Measurements from ENCODE around the gene TPP2.

TPP2 gene

GRCh38 chr13:102597029-102597961 lies 509 bp downstream of the TPP2 start:
- DNase-seq (ENCODE audit: low spot score): peak; percentile 33

GRCh38 chr13:102598061-102598460 lies 1.3 kb downstream of the TPP2 start:
- peak; percentile 20 for DNase-seq (ENCODE audit: low spot score)

DNA sequence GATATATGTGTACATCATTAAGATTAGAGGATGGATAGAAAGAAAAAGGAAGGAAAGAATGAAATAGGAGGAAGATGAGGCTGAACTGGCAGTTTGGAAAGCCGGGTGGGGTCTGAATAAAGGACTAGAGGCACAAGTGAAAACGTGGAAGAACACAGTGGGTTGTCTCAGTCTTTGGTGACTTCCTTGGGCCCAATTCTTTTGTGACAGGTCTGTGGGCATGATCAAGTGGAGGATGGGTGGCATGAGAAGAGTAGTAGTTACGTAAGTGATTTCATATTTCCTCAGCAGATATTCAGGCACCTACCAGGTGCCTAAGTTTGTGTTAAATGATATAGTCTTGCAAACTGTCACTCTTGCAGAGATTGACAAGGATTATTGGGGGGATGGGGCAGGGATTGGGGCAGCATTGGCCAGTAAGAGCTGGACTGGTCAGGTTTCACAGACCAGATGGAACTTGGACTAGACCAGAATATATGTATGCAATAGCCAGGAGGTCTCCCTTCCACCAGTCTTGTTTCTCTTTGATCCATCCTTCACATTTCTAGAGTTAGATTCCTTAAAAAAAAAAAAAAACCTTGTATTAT lies 2.7 kb downstream of the TPP2 start:
- no peak for DNase-seq (ENCODE audit: low spot score)

- DNase-seq (ENCODE audit: low spot score): no peak
Observed at GRCh38 chr13:102606537-102607309, 9.9 kb downstream of the TPP2 start.

DNA sequence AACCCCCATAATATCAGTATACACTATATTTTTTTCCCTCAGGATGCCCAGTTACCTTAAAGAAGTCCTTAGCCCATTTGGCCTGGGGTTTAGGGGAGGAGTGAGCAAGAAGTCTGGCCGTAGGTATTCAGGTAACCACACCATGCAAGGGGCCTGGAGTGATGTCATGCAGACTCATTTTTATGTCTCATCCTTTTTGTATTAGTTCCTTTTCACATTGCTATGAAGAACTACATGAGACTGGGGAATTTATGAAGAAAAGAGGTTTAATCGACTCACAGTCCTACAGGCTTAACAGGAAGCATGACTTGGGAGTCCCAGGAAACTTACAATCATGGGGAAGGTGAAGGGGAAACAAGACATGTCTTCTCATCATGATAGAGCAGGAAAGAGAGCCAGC lies 12.2 kb downstream of the TPP2 start:
- DNase-seq (ENCODE audit: low spot score): peak; percentile 89

GRCh38 chr13:102609696-102610095 lies 12.9 kb downstream of the TPP2 start:
- DNase-seq (ENCODE audit: low spot score): peak; percentile 61

- no peak for DNase-seq (ENCODE audit: low spot score)
Observed at GRCh38 chr13:102610296-102610895, 13.6 kb downstream of the TPP2 start.

- no peak for DNase-seq (ENCODE audit: low spot score)
Observed at GRCh38 chr13:102617697-102618350, 21.0 kb downstream of the TPP2 start.

DNA sequence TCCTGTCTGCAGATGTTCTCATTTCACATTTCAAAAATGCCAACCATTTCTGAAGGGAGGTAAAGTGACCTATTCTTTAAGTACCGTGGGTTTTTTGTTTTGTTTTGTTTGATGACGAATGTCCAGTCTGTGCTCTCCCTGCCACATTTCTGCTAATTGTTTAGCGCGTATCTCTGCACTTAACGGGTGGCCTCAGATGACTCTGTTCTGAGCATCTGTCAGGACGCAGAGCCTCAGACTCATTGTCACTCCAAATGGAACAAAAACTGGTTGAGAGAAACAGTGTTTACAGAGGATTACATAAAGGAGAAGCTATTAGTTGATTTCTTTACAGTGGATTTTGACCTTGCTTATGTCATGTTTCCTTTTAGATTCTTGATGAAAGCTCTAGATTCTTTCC lies 23.7 kb downstream of the TPP2 start:
- DNase-seq (ENCODE audit: low spot score): no peak

- peak; percentile 34 for DNase-seq (ENCODE audit: low spot score)
Observed at GRCh38 chr13:102626928-102627327, 30.1 kb downstream of the TPP2 start.

GRCh38 chr13:102628559-102628958 lies 31.8 kb downstream of the TPP2 start:
- DNase-seq (ENCODE audit: low spot score): no peak

DNA sequence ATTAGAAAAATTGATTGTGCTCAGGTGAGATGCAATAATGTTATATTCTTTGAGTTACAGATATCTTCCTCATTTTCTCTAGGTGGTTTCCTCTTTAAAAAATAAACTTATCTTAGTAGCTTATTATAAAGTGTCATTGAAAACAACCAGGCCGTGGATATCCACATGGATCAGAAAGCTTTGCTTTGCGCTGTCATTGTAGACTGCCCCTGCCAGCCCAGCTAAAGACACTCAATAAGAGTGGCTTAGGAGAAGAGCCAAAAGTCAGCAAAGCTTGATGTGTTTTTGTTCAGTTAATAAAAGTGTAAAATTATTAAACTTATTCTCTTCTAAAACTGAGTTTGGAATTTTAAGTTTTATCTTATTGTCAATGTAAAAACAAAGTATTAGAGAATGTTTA lies 34.4 kb downstream of the TPP2 start:
- no peak for DNase-seq (ENCODE audit: low spot score)

DNA sequence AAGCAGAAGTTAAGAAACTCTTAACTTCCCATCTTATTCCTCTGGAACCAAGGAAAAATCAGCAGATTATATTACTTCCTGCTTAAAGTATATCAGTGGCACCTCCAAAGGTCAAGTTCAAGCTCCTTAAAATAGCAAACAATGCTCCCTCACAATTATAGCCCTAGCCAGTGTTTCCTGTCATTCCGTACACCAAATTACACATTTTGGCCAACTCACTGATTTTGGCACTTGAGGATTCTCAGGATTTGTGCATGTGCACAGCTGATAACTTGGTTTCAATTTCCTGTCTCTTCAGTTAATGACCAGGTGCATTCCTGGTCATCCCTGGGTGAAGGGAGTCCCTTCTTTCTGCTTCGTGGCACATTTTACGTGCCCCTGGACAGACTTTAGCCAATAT lies 42.0 kb downstream of the TPP2 start:
- DNase-seq (ENCODE audit: low spot score): no peak

GRCh38 chr13:102642029-102642428 lies 45.2 kb downstream of the TPP2 start:
- DNase-seq (ENCODE audit: low spot score): no peak

DNA sequence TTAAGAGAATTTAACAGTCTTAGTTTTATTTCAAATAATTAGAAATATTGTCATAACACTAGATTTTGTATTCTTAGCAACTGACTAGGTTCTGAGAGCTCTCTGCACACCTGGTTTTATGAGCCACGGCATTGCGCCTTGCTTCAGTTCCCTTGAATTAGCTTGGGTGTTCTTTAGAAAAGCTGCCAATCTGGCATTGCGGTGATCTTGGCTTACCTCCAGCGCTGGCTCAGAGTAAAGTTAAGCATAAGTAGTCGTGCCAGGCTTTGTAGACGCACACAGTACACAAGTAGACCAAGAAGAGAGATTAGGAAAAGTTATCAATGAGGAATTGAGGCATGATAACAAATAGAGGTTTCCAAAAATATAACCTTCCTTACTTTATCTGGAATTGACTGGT lies 45.7 kb downstream of the TPP2 start:
- peak; percentile 17 for DNase-seq (ENCODE audit: low spot score)

GRCh38 chr13:102643656-102644055 lies 46.9 kb downstream of the TPP2 start:
- DNase-seq (ENCODE audit: low spot score): no peak

DNA sequence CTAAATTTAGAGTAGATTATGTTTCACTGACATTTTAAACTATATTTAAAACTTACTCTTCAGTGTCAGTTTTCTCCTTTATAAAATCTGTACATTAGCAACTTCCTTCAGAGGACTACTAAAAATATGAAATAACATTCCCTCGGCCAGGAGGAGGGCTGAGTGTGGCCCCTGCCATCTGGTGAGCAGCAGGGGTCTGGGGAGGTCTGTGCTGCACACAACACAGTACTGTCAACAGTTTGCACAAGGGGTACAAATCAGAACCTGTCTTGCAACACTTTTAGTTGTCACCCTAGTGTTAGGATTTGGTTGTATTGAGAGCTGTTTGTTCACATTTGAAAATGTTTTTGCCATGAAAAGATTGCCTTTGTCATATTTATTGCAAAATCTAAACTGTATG lies 48.9 kb downstream of the TPP2 start:
- no peak for DNase-seq (ENCODE audit: low spot score)

DNA sequence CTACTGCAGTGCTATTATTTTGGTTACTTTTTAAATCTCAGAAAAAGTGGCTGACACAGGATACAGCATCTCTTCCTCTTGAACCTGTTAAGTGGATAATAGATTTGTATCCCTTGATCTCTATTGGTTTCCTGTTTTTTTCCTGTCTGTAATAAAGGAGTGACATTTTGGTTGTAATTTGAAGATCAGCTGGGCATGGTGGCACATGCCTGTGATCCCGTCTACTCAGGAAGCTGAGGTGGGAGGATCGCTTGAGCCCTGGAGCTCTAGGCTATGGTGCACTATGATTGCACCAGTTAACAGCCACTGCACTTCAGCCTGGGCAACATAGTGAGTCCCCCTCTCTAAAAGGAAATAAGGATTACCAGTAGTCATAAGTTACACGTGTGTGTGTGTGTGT lies 51.3 kb downstream of the TPP2 start:
- DNase-seq (ENCODE audit: low spot score): no peak

GRCh38 chr13:102650444-102650843 lies 53.7 kb downstream of the TPP2 start:
- no peak for DNase-seq (ENCODE audit: low spot score)

- peak; percentile 6 for DNase-seq (ENCODE audit: low spot score)
Observed at GRCh38 chr13:102651392-102651791, 54.6 kb downstream of the TPP2 start.

DNA sequence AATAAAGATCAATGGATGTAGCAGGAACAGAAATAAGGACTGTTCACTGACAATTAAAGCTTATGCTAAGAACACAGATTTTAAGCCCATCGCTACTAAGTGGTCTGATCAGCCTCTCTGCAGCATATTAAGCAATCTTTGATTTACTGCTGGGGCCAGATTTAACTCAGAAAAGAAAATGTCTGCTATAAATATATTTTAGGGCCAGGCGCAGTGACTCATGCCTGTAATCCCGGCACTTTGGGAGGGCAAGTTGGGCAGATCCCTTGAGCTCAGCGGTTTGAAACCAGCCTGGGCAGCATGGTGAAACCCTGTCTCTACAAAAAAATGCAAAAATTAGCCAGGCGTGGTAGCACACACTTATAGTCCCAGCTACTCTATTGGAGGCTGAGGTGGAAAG lies 55.1 kb downstream of the TPP2 start:
- DNase-seq (ENCODE audit: low spot score): peak; percentile 50

DNA sequence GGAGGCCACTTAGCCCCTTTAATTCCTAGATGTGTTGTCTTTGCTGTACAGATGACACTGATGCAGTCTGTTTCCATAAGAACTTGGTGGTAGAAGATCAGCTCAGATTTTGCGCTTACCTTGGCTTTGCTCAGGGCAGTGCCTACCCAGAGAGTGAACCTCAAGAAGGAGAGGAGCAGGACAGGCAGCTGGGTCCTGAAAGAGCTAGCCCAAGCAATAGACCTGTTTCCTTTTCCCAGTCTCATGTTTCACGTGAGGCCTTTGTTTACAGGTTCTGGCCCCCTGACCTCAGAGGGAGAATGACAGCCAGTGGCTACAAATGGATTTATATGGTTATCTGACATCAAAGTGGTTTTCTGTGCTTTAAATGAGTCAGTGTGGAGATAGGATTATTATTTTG lies 58.0 kb downstream of the TPP2 start:
- DNase-seq (ENCODE audit: low spot score): no peak
